Measurements from ENCODE around the gene ACVR1C. TPM values are rescaled to one million over a fixed set of nuclear protein-coding genes. Genes with fewer than 3 reads are reported as not detected.
"Not testable (repeated sequence)": the region's sequence is repeated elsewhere in the genome, so short reads cannot be mapped to it uniquely, and the experiment has no call there.

The ACVR1C gene
- total and polyA plus RNA-seq, 7 donors: 0.14 to 2.4 (median 1.6) TPM

GRCh38 chr2:157528963-157529751 is 99.5 kb downstream of the ACVR1C start:
- intact Hi-C loops (cut with DNase I): no loop called here
- Histone ChIP-seq H3K4me1 (no peaks in the 10 kb centered on the region), H3K27ac (no peak overlapping the region), H3K27me3 (no peaks in the 10 kb centered on the region), H3K4me3 (no peak overlapping the region), H3K9me3 (no peaks in the 10 kb centered on the region), H3K36me3 (no peaks in the 10 kb centered on the region)
- 93 to 95% methylated on average over 4 of the region's 4 CpGs for WGBS, 2 donors
- TF ChIP-seq POLR2A (IDR thresholded peaks at IDR 0.05): no peak
- DNase-seq: no peak

- H3K27me3 ChIP-seq: no peaks in the 10 kb centered on the region
- TF ChIP-seq POLR2AphosphoS5 (IDR thresholded peaks at IDR 0.05) (no peak), EP300 (IDR thresholded peaks at IDR 0.05) (no peak), CTCF (IDR thresholded peaks at IDR 0.05) (no peak), POLR2A (IDR thresholded peaks at IDR 0.05) (no peak)
- no peaks in the 10 kb centered on the region for H3K36me3 ChIP-seq
- no peak for DNase-seq
- H3K9me3 ChIP-seq: no peaks in the 10 kb centered on the region
- H3K4me3 ChIP-seq: no peak overlapping the region
- no peak overlapping the region for H3K27ac ChIP-seq
- intact Hi-C loops (cut with DNase I): no loop called here
- no peaks in the 10 kb centered on the region for H3K4me1 ChIP-seq
- 95 to 96% methylated on average over 2 of the region's 2 CpGs for WGBS, 2 donors
Observed at GRCh38 chr2:157526070-157526469, 102.6 kb downstream of the ACVR1C start.

GRCh38 chr2:157523270-157524247 is 105.1 kb downstream of the ACVR1C start:
- H3K27ac ChIP-seq: no peak overlapping the region
- intact Hi-C loops (cut with DNase I): no loop called here
- TF ChIP-seq EP300 (IDR thresholded peaks at IDR 0.05) (no peak), POLR2AphosphoS5 (IDR thresholded peaks at IDR 0.05) (no peak), POLR2A (IDR thresholded peaks at IDR 0.05) (no peak), CTCF (IDR thresholded peaks at IDR 0.05) (no peak)
- no peak overlapping the region for H3K4me3 ChIP-seq
- H3K4me1 ChIP-seq: no peaks in the 10 kb centered on the region
- 73 to 90% methylated on average over 4 of the region's 4 CpGs for WGBS, 2 donors
- H3K9me3 ChIP-seq: no peaks in the 10 kb centered on the region
- no peaks in the 10 kb centered on the region for H3K36me3 ChIP-seq
- H3K27me3 ChIP-seq: no peaks in the 10 kb centered on the region
- no peak for DNase-seq

GRCh38 chr2:157514966-157515365 is 113.7 kb downstream of the ACVR1C start:
- intact Hi-C loops (cut with DNase I); H3K9me3 ChIP-seq; DNase-seq; H3K36me3 ChIP-seq; H3K27ac ChIP-seq; H3K4me1 ChIP-seq; H3K27me3 ChIP-seq; H3K4me3 ChIP-seq: not testable (repeated sequence)
- 91 to 97% methylated on average over 15 of the region's 15 CpGs for WGBS, 2 donors

GRCh38 chr2:157509744-157510143 is 118.9 kb downstream of the ACVR1C start:
- Histone ChIP-seq H3K4me1 (no peaks in the 10 kb centered on the region), H3K27me3 (no peaks in the 10 kb centered on the region), H3K9me3 (no peaks in the 10 kb centered on the region), H3K36me3 (no peaks in the 10 kb centered on the region), H3K27ac (no peak overlapping the region), H3K4me3 (no peak overlapping the region)
- 56 to 71% methylated on average over 2 of the region's 2 CpGs for WGBS, 2 donors
- no peak for DNase-seq
- intact Hi-C loops (cut with DNase I): no loop called here
- TF ChIP-seq CTCF (IDR thresholded peaks at IDR 0.05): no peak
- TF ChIP-seq POLR2AphosphoS5 (IDR thresholded peaks at IDR 0.05): no peak
- no peak for TF ChIP-seq EP300 (IDR thresholded peaks at IDR 0.05)
- no peak for TF ChIP-seq POLR2A (IDR thresholded peaks at IDR 0.05)
